GM12874 (cell line): ENCODE results near the gene SOX5.

Experiments
- CTCF ChIP-seq: IDR thresholded peaks from 2 replicates; pipeline ENCODE4 v1.5.1; 2011; ENCODE audit warnings: low read depth, mild to moderate bottlenecking, control low read depth, low read length, moderate library complexity; ENCODE audit not compliant: insufficient read depth

SOX5 gene

GRCh38 chr12:23731035-23731434, 218.4 kb downstream of the SOX5 start:
- TF ChIP-seq CTCF, result no peak

- TF ChIP-seq CTCF, result no peak
Observed at GRCh38 chr12:23729359-23729758, 220.1 kb downstream of the SOX5 start.

- TF ChIP-seq CTCF, result no peak
Observed at GRCh38 chr12:23726646-23727045, 222.8 kb downstream of the SOX5 start.

- TF ChIP-seq CTCF, result no peak
Observed at GRCh38 chr12:23722655-23723054, 226.8 kb downstream of the SOX5 start.

- no peak for TF ChIP-seq CTCF
Observed at GRCh38 chr12:23721268-23721667, 228.2 kb downstream of the SOX5 start.

- no peak for TF ChIP-seq CTCF
Observed at GRCh38 chr12:23719493-23719892, 230.0 kb downstream of the SOX5 start.

- TF ChIP-seq CTCF, result no peak
Observed at GRCh38 chr12:23708185-23708837, 241.2 kb downstream of the SOX5 start.

GRCh38 chr12:23707270-23707669, 242.2 kb downstream of the SOX5 start:
- TF ChIP-seq CTCF, result no peak
